PC-3 (cell line): ENCODE results near the gene SLC26A11. TPM values are rescaled to one million over a fixed set of nuclear protein-coding genes. Genes with fewer than 3 reads are reported as not detected.

Source experiments
- ATAC-seq: fragments of 200-7000 bp; cut with Tn5 transposase; 2 replicates; pipeline ENCODE4 v1.9.1; 2020; ENCODE audit warnings: mild to moderate bottlenecking, moderate library complexity
- Bru-seq: library from RNA; stranded (reverse); fragments of 400-500 nt; gene quantifications from one replicate; lab custom pipeline; 2021; lab: Mats Ljungman, UMichigan
- BruChase-seq, 2 experiments: library from RNA; stranded (reverse); fragments of 400-500 nt; gene quantifications; one replicate each; lab custom pipeline; 2021; lab: Mats Ljungman, UMichigan
- BruUV-seq: library from RNA; stranded (reverse); fragments of 400-500 nt; replicated peaks from 2 replicates; lab custom pipeline; 2021; lab: Mats Ljungman, UMichigan
- CTCF ChIA-PET: fragments of 300-600 bp; sonication (Branson Sonifier 250); formaldehyde crosslinking; loops from one replicate; lab custom pipeline; 2022; ENCODE audit warnings: antibody characterized with exemption; lab: Charles Lee
- POLR2A ChIA-PET: fragments of 300-600 bp; sonication (Branson Sonifier 250); formaldehyde crosslinking; loops from one replicate; lab custom pipeline; 2022; ENCODE audit warnings: antibody characterized with exemption; ENCODE audit not compliant: unreplicated experiment; lab: Charles Lee
- DNase-seq: peaks from one replicate; pipeline ENCODE4 v3.0.0-alpha.2; 2015
- H2AFZ ChIP-seq: fragments of 300-600 bp; sonication (generic); 2 replicates; pipeline ENCODE4 v1.6.0; 2016; ENCODE audit warnings: antibody characterized with exemption, low read length
- H3F3A ChIP-seq: fragments of 300-600 bp; sonication (generic); one replicate; pipeline ENCODE4 v1.6.0; 2017; ENCODE audit warnings: antibody characterized with exemption, low read length, control low read depth, mild to moderate bottlenecking; ENCODE audit not compliant: unreplicated experiment
- H3K27ac ChIP-seq: fragments of 300-600 bp; sonication (generic); 2 replicates; pipeline ENCODE4 v1.5.1; 2016; ENCODE audit warnings: mild to moderate bottlenecking, low read length
- H3K27me3 ChIP-seq: fragments of 300-600 bp; sonication (generic); 2 replicates; pipeline ENCODE4 v1.6.1; 2016; ENCODE audit warnings: low read length, mixed read lengths
- H3K36me3 ChIP-seq: fragments of 300-600 bp; sonication (generic); 2 replicates; pipeline ENCODE4 v1.6.1; 2016; ENCODE audit warnings: low read depth, mixed run types, low read length, mixed read lengths
- H3K4me1 ChIP-seq: fragments of 300-600 bp; sonication (generic); 2 replicates; pipeline ENCODE4 v1.5.1; 2016; ENCODE audit warnings: low read length; ENCODE audit not compliant: insufficient read depth
- H3K4me2 ChIP-seq: fragments of 300-600 bp; sonication (generic); 2 replicates; pipeline ENCODE4 v1.6.0; 2016; ENCODE audit warnings: low read length
- H3K4me3 ChIP-seq: fragments of 300-600 bp; sonication (generic); 2 replicates; pipeline ENCODE4 v1.5.1; 2016; ENCODE audit warnings: mild to moderate bottlenecking, low read length, mixed read lengths
- H3K79me2 ChIP-seq: fragments of 300-600 bp; sonication (generic); 2 replicates; pipeline ENCODE4 v1.6.1; 2017; ENCODE audit warnings: low read length, mixed read lengths
- H3K9ac ChIP-seq: fragments of 300-600 bp; sonication (generic); 2 replicates; pipeline ENCODE4 v1.6.0; 2016; ENCODE audit warnings: mild to moderate bottlenecking, low read length
- H3K9me2 ChIP-seq: fragments of 300-600 bp; sonication (generic); replicated peaks from 2 replicates; pipeline ENCODE4 v1.6.1; 2016; ENCODE audit warnings: mixed run types, low read length, mixed read lengths
- H3K9me3 ChIP-seq: fragments of 300-600 bp; sonication (generic); 2 replicates; pipeline ENCODE4 v1.6.1; 2016; ENCODE audit warnings: low read length, mixed read lengths
- H4K20me1 ChIP-seq: fragments of 300-600 bp; sonication (generic); 2 replicates; pipeline ENCODE4 v1.6.1; 2016; ENCODE audit warnings: low read length, mixed read lengths
- EZH2 ChIP-seq: fragments of 300-600 bp; sonication (generic); IDR thresholded peaks from one replicate; pipeline ENCODE4 v1.6.1; 2017; ENCODE audit warnings: antibody characterized with exemption, mild to moderate bottlenecking, low read length; ENCODE audit not compliant: unreplicated experiment
- EZH2phosphoT487 ChIP-seq: fragments of 300-600 bp; sonication (generic); IDR thresholded peaks from 2 replicates; pipeline ENCODE4 v1.6.1; 2018; ENCODE audit warnings: mild to moderate bottlenecking, antibody characterized with exemption, low read length, borderline replicate concordance
- intact Hi-C: fragments of 100-400 bp; cut with micrococcal nuclease; formaldehyde crosslinking; loops from 2 replicates; pipeline ENCODE4 v1.9.0; 2023
- long read RNA-seq: library from polyadenylated mRNA; unstranded; transcript quantifications from one replicate; pipeline ENCODE4 v2.0.0, GENCODE V29; 2021; ENCODE audit not compliant: unreplicated experiment
- total RNA-seq: library from RNA; depleted of rRNA; stranded (reverse); fragments of >200 nt; gene quantifications from 2 replicates; pipeline ENCODE4 v1.2.3, GENCODE V29; 2014; rRNA removed
- TF ChIP-seq, protein P1 (sequence below): fragments of 300-600 bp; sonication (generic); conservative IDR thresholded peaks from 2 replicates; pipeline ENCODE4 v1.5.1; 2017; ENCODE audit warnings: antibody characterized with exemption, low read depth, mild to moderate bottlenecking, low read length

Gene SLC26A11
- total RNA-seq, result 15.0 and 18.4 TPM in 2 replicates
- Bru-seq, nascent RNA, result percentile 70 among the genes with signal in this experiment
- percentile 76 among the genes with signal in this experiment for BruChase-seq, experiment 1, labeled RNA remaining after a 6-hour chase
- BruChase-seq, experiment 2, labeled RNA remaining after a 2-hour chase, result percentile 86 among the genes with signal in this experiment
- long read RNA-seq, transcript SLC26A11-201 (18 exons, 2,885 nt), result major isoform, 26 of 146 reads
- long read RNA-seq, partial matches to known transcripts, result 70 of 146 reads
- long read RNA-seq, other reads (novel, unspliced or antisense), result 47 of 146 reads

- DNase-seq (peak; percentile 63), ATAC-seq (peak; percentile 88)
- CTCF ChIA-PET, result interaction anchor here (0.5 to 0.7 kb wide), 2 partner anchors 96 to 1034 kb away, joined by 3 to 7 read pairs; no protein-coding TSS in a partner anchor
- Histone ChIP-seq H3K4me1 (peaks cover 20% of the 10 kb centered on the region), H3K9me2 (no peaks in the 10 kb centered on the region), H3K4me3 (peak within 1 kb of the TSS; percentile 82), H3K9ac (peak within 1 kb of the TSS; percentile 82), H2AFZ (peak within 1 kb of the TSS; percentile 66), H4K20me1 (peaks cover 5% of the 10 kb centered on the region; the same call in 1 of the 2 replicates), H3K79me2 (peaks cover 30% of the 10 kb centered on the region), H3F3A (no peaks in the 10 kb centered on the region), H3K4me2 (peak within 1 kb of the TSS; percentile 95), H3K27me3 (no peaks in the 10 kb centered on the region), H3K27ac (peak within 1 kb of the TSS; percentile 31), H3K36me3 (peaks cover 13% of the 10 kb centered on the region), H3K9me3 (no peaks in the 10 kb centered on the region)
- POLR2A ChIA-PET, result no interaction called here
- TF ChIP-seq EZH2phosphoT487, result no peak
- no peak for TF ChIP-seq EZH2
- TF ChIP-seq, protein P1, sequence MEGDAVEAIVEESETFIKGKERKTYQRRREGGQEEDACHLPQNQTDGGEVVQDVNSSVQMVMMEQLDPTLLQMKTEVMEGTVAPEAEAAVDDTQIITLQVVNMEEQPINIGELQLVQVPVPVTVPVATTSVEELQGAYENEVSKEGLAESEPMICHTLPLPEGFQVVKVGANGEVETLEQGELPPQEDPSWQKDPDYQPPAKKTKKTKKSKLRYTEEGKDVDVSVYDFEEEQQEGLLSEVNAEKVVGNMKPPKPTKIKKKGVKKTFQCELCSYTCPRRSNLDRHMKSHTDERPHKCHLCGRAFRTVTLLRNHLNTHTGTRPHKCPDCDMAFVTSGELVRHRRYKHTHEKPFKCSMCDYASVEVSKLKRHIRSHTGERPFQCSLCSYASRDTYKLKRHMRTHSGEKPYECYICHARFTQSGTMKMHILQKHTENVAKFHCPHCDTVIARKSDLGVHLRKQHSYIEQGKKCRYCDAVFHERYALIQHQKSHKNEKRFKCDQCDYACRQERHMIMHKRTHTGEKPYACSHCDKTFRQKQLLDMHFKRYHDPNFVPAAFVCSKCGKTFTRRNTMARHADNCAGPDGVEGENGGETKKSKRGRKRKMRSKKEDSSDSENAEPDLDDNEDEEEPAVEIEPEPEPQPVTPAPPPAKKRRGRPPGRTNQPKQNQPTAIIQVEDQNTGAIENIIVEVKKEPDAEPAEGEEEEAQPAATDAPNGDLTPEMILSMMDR, result 0 out of 2 replicates have a peak, but pooled peaks have one; percentile 10
- no TSS peak for BruUV-seq
- intact Hi-C loops, result loop anchor here (1.0 kb wide), 1 partner anchor 73 kb away; the partner anchor contains the start of gene EIF4A3
Observed at GRCh38 chr17:80220054-80220735, at the start of gene SLC26A11, which contains the start of gene SGSH. Gene SLC26A11, plus strand, starts transcription at chr17:80220427. Its CDS starts 1,134 bp downstream, at chr17:80221561. Gene SGSH, minus strand, starts transcription at chr17:80220333. Its CDS starts 20 bp downstream, at chr17:80220313.

GRCh38 chr17:80171681-80172080 is 48.5 kb upstream of the SLC26A11 start:
- H3K79me2 ChIP-seq, result no peaks in the 10 kb centered on the region
- no peak overlapping the region for H3K27ac ChIP-seq
- H4K20me1 ChIP-seq, result no peaks in the 10 kb centered on the region
- BruUV-seq, result no TSS peak
- H3K9ac ChIP-seq, result no peak overlapping the region
- no peak for DNase-seq
- CTCF ChIA-PET, result no interaction called here
- POLR2A ChIA-PET, result no interaction called here
- no peak overlapping the region for H3K4me2 ChIP-seq
- intact Hi-C loops, result no loop called here
- no peaks in the 10 kb centered on the region for H3K9me3 ChIP-seq
- no peaks in the 10 kb centered on the region for H3F3A ChIP-seq
- H3K27me3 ChIP-seq, result no peaks in the 10 kb centered on the region
- H3K4me3 ChIP-seq, result no peak overlapping the region
- no peak for ATAC-seq
- H3K36me3 ChIP-seq, result no peaks in the 10 kb centered on the region
- H3K4me1 ChIP-seq, result peaks cover 10% of the 10 kb centered on the region
- no peak overlapping the region for H2AFZ ChIP-seq
- no peak for TF ChIP-seq EZH2
- TF ChIP-seq, protein P1, result no peak
- TF ChIP-seq EZH2phosphoT487, result no peak
- no peaks in the 10 kb centered on the region for H3K9me2 ChIP-seq
